ENCODE results near the gene CMSS1.

The CMSS1 gene

DNA sequence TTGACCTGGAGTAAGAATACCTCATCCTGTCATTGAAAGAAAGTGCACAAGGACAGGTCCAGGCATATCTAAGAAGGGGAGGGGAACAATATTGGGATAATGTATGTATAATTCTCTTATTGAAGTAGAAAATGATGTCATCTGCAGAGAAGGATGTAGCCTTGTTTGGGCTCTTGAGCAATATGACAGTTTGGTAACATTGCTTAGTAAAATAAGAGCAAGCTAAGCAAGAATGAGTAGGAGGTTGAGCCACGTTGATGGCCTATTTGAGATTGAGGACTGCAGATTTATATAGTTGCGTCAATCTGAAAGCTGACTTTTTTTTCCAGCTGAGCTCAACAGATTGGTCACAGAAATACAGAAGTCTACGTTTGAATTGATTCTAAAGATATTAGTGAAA is 151.5 kb downstream of the CMSS1 start:
- no peak overlapping the region for H3K4me3 ChIP-seq (ENCODE audit: low read length)

DNA sequence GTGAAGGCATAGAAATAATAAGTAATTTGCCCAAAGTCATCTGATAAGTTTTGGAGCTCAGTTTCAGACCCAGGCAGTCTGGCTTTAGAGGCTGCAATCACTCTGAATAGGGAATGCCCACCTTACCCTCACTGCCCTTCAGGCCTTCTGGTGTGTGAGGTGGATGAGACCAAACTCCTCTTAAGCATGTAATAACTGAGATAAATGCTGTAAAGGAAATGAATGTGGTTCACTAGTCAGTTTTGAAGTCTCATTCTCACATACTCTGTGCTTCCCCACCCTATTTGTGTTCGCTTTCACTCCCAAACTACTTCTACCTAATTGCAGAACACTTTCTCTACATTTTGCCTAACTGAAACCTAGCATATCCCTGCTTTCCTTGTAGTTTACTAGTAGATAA is 152.5 kb downstream of the CMSS1 start:
- TF ChIP-seq, protein P1, sequence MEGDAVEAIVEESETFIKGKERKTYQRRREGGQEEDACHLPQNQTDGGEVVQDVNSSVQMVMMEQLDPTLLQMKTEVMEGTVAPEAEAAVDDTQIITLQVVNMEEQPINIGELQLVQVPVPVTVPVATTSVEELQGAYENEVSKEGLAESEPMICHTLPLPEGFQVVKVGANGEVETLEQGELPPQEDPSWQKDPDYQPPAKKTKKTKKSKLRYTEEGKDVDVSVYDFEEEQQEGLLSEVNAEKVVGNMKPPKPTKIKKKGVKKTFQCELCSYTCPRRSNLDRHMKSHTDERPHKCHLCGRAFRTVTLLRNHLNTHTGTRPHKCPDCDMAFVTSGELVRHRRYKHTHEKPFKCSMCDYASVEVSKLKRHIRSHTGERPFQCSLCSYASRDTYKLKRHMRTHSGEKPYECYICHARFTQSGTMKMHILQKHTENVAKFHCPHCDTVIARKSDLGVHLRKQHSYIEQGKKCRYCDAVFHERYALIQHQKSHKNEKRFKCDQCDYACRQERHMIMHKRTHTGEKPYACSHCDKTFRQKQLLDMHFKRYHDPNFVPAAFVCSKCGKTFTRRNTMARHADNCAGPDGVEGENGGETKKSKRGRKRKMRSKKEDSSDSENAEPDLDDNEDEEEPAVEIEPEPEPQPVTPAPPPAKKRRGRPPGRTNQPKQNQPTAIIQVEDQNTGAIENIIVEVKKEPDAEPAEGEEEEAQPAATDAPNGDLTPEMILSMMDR (conservative IDR thresholded peaks at IDR 0.05; ENCODE audit: low read depth, low read length): no peak
- no peak overlapping the region for H3K4me3 ChIP-seq (ENCODE audit: low read length)
- no peak for DNase-seq (ENCODE audit: low read depth)

More for the DNA sequence above, 151.5 kb downstream of the CMSS1 start:
- TF ChIP-seq, protein P1 (conservative IDR thresholded peaks at IDR 0.05; ENCODE audit: low read depth, low read length): no peak
- no peak for DNase-seq (ENCODE audit: low read depth)

DNA sequence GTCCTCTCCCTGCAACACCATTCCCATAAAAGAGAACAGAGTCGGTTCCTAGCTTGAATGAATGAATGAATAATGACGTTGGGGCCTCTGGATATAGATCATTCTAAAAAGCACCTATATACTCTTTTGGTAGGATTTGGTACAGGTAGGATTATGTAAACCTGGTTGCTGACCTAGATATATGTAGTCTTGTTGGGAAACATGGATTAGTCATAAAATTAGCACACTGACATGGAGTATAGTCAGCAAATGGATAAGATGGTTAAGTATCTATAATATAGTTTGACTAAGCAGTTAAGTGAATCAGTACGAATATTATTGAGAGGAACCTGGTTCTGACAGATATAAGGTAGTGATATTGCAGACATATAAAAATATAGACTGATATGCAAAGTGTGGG is 154.1 kb downstream of the CMSS1 start:
- TF ChIP-seq, protein P1 (conservative IDR thresholded peaks at IDR 0.05; ENCODE audit: low read depth, low read length): no peak
- H3K4me3 ChIP-seq (ENCODE audit: low read length): no peak overlapping the region
- no peak for DNase-seq (ENCODE audit: low read depth)

DNA sequence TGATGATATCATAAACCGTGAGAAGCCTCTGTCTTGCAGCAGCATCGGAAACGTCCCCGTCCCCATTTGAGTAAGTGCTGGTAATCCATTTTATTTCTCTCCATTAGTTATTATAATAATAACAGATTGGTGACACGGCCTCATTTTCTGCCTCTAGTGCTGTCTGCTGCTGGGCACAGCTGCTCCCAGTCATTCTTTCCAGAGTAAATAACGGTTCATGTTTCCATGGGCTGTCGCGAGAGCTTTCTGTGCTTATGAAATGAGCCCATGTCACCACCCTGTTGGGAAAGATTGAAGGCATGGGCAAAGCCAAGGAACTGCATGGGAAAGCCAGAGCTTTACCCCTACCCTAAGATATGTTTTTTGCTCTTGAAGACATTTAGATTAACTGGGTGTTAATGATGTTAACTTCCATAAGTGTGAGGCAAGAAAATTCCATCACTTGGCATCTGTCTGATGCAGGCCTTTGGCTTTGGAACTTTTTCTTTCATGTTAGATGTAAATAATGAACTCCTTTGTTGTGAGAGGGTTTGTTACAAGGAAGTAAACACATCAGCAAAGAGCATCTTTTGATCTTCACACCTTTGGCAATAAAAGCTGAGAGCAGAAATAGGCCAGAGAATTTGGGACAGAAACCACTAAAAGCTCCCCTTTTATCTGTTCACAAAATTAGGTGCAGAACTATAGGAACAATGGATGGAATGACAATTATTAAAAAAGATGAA is 154.9 kb downstream of the CMSS1 start:
- no peak for DNase-seq (ENCODE audit: low read depth)
- H3K4me3 ChIP-seq (ENCODE audit: low read length): no peak overlapping the region
- TF ChIP-seq, protein P1 (conservative IDR thresholded peaks at IDR 0.05; ENCODE audit: low read depth, low read length): no peak

DNA sequence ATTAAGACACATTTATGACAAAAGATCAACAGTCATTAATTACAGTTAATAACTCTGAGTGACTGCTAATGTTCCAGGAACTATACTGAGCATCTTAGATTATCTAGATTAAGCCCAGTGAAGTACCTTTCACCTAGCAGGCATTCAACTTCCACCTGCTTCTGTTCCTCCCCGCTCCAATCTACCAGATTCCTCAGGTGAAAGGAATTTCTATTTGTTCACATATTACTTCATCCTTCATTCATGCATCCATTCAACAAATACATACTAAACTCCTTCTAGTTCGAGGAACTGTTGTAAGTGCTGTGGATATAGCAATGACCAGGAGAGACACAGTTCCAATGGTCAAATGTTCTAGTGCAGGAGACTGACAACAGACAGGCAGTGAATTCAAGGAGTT is 157.3 kb downstream of the CMSS1 start:
- no peak for DNase-seq (ENCODE audit: low read depth)

DNA sequence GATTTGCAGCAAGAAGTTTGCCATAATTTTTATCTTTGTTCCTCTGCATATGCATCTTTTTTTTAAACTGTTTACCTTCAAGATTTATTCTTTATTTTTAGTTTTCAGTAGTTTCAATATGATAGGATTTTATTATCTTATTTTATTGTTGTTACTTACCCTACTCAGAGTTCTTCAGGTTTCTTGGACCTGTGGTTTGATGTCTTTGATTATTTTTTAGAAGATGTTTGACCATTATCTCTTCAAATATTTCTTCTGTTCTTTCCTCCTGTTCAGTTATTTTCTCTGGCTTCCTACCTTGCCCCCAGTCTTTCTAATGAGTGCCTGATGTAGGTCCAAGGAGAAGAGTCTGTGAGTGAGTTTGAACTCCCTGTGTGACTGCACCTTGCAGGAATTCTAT is 158.9 kb downstream of the CMSS1 start:
- no peak overlapping the region for H3K4me3 ChIP-seq (ENCODE audit: low read length)
- no peak for DNase-seq (ENCODE audit: low read depth)
- TF ChIP-seq, protein P1 (conservative IDR thresholded peaks at IDR 0.05; ENCODE audit: low read depth, low read length): no peak

More for the DNA sequence above, 157.3 kb downstream of the CMSS1 start:
- TF ChIP-seq, protein P1 (conservative IDR thresholded peaks at IDR 0.05; ENCODE audit: low read depth, low read length): no peak
- H3K4me3 ChIP-seq (ENCODE audit: low read length): no peak overlapping the region

DNA sequence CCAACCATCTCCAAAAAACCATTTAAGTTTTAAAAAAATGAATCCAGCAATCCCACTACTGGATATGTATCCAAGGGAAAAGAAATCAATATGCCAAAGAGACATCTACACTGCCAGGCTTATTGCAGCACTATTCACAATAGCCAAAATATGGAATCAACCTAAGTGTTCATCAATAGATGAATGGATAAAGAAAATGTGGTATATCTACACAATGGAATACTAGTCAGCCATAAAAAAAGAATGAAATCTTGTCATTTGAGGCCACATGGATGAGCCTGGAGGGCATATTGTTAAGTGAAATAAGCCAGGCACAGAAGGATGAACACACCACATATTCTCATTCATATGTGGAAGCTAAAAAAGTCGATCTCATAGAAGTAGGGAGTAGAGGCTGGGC is 160.6 kb downstream of the CMSS1 start:
- TF ChIP-seq, protein P1 (conservative IDR thresholded peaks at IDR 0.05; ENCODE audit: low read depth, low read length): no peak
- no peak for DNase-seq (ENCODE audit: low read depth)
- H3K4me3 ChIP-seq (ENCODE audit: low read length): no peak overlapping the region
